Vagina (tissue), 2 donors: ENCODE measurements around the gene DGKI.

Experiments
- CTCF ChIP-seq, 3 experiments: fragments of 450-650 bp in 2 of 3; fragments of 200-600 bp in 1 of 3; sonication (generic) in 1 of 3; IDR thresholded peaks; one replicate each; pipeline ENCODE4 v1.5.1; 2017 to 2019; ENCODE audit warnings: antibody characterized with exemption in 3 of 3, mild to moderate bottlenecking in 2 of 3, moderate library complexity in 2 of 3
- POLR2A ChIP-seq, 2 donors: fragments of 450-650 bp; IDR thresholded peaks; one replicate each; pipeline ENCODE4 v1.6.1; 2017; ENCODE audit warnings: antibody characterized with exemption in 2 of 2, mild to moderate bottlenecking in 2 of 2, moderate library complexity in 2 of 2
- POLR2AphosphoS5 ChIP-seq, 2 donors: sonication (generic); formaldehyde crosslinking; IDR thresholded peaks; one replicate each; pipeline ENCODE4 v1.9.0; 2017; ENCODE audit warnings: antibody characterized with exemption in 2 of 2, mild to moderate bottlenecking in 2 of 2, low read depth in 1 of 2; ENCODE audit not compliant: insufficient read depth in 1 of 2

GRCh38 chr7:137574812-137575211, 272.0 kb downstream of the DGKI start:
- TF ChIP-seq CTCF (IDR thresholded peaks at IDR 0.05), result no peak
- no peak for TF ChIP-seq POLR2AphosphoS5 (IDR thresholded peaks at IDR 0.05; ENCODE audit: insufficient read depth in 1 of 2, low read depth in 1 of 2)
- no peak for TF ChIP-seq POLR2A (IDR thresholded peaks at IDR 0.05)
